CD4-positive, alpha-beta T cell (primary cell): Measurements from ENCODE around the gene NINJ1. TPM values are rescaled to one million over a fixed set of nuclear protein-coding genes. Genes with fewer than 3 reads are reported as not detected.

Source experiments
- ATAC-seq: fragments of 200-7000 bp; cut with Tn5 transposase; one replicate; pipeline ENCODE4 v1.10.0; 2022; ENCODE audit warnings: mild to moderate bottlenecking; ENCODE audit not compliant: poor library complexity
- CTCF ChIA-PET: fragments of 350-600 bp; sonication (Branson Sonifier 250); formaldehyde crosslinking; loops from one replicate; lab custom pipeline; 2021; ENCODE audit warnings: antibody characterized with exemption, inconsistent platforms; lab: Charles Lee
- POLR2A ChIA-PET: fragments of 350-600 bp; sonication (Branson Sonifier 250); formaldehyde crosslinking; loops from one replicate; lab custom pipeline; 2021; ENCODE audit warnings: antibody characterized with exemption, inconsistent platforms; lab: Charles Lee
- DNase-seq, 14 experiments: peaks; one replicate each; pipeline ENCODE4 v3.0.0-alpha.2; 2013 to 2020; ENCODE audit warnings: mixed read lengths in 2 of 14
- H3K27ac ChIP-seq, 2 donors: one replicate each; pipeline versions ENCODE4 v1.5.1 to v1.7.0; 2013; ENCODE audit warnings: low read length in 2 of 2, low read depth in 1 of 2, mild to moderate bottlenecking in 1 of 2
- H3K27me3 ChIP-seq, 2 experiments: 1 replicate in 1 of 2; 2 replicates in 1 of 2; pipeline versions ENCODE4 v1.6.1 to v1.7.0; 2013; ENCODE audit warnings: low read length in 2 of 2, control low read depth in 1 of 2, mild to moderate bottlenecking in 1 of 2, moderate library complexity in 1 of 2; ENCODE audit not compliant: insufficient read depth in 2 of 2, control insufficient read depth in 1 of 2
- H3K36me3 ChIP-seq: one replicate; pipeline ENCODE4 v1.6.1; 2013; ENCODE audit warnings: low read length, control low read depth; ENCODE audit not compliant: insufficient read depth
- H3K4me1 ChIP-seq: one replicate; pipeline ENCODE4 v1.6.1; 2013; ENCODE audit warnings: low read length, control low read depth; ENCODE audit not compliant: insufficient read depth
- H3K4me3 ChIP-seq: one replicate; pipeline ENCODE4 v1.5.1; 2013; ENCODE audit warnings: mild to moderate bottlenecking, low read length, moderate library complexity
- H3K9me3 ChIP-seq, 2 experiments: 1 replicate in 1 of 2; 2 replicates in 1 of 2; pipeline versions ENCODE4 v1.6.1 to v1.7.0; 2013; ENCODE audit warnings: low read length in 2 of 2, mild to moderate bottlenecking in 2 of 2, control low read depth in 1 of 2, moderate library complexity in 1 of 2; ENCODE audit not compliant: control insufficient read depth in 1 of 2, insufficient read depth in 1 of 2
- H3K27ac Mint-ChIP-seq: one replicate; pipeline ENCODE4 v1.8.0; 2020; ENCODE audit warnings: mixed read lengths
- H3K27me3 Mint-ChIP-seq: one replicate; pipeline ENCODE4 v1.8.0; 2021; ENCODE audit warnings: mixed read lengths
- H3K36me3 Mint-ChIP-seq: one replicate; pipeline ENCODE4 v1.8.0; 2021; ENCODE audit warnings: low read depth, mixed read lengths
- H3K4me1 Mint-ChIP-seq: one replicate; pipeline ENCODE4 v1.8.0; 2021; ENCODE audit warnings: low read depth, mixed read lengths
- H3K4me3 Mint-ChIP-seq: one replicate; pipeline ENCODE4 v1.8.0; 2020; ENCODE audit warnings: mild to moderate bottlenecking, mixed read lengths
- H3K9me3 Mint-ChIP-seq: one replicate; pipeline ENCODE4 v1.8.0; 2020; ENCODE audit warnings: mixed read lengths
- CTCF ChIP-seq: fragments of 200-600 bp; IDR thresholded peaks from one replicate; pipeline ENCODE4 v1.8.0; 2022; ENCODE audit warnings: antibody characterized with exemption, mild to moderate bottlenecking
- intact Hi-C, 2 experiments: fragments of 100-400 bp; cut with DNase I in 1 of 2; cut with micrococcal nuclease in 1 of 2; formaldehyde crosslinking; loops; one replicate each; pipeline versions ENCODE4 v1.15.1 to v1.9.0; 2023 to 2025; cut with DNase I, micrococcal nuclease
- total RNA-seq, 174 experiments: library from RNA in 2 of 174; stranded (reverse) in 2 of 174; gene quantifications; one replicate each; pipeline ENCODE4 v1.2.3 and lab custom pipeline; 2021 to 2026

The NINJ1 gene
- total RNA-seq, 2 experiments from 2014 or later: 87.8 to 87.9 TPM

- Histone ChIP-seq H3K4me1 (peaks cover 75% of the 10 kb centered on the region), H3K27ac (peak overlapping the region; percentile 94 to 95), H3K4me3 (peak overlapping the region; percentile 62), H3K9me3 (peaks cover 0 to 12% of the 10 kb centered on the region in 2 experiments), H3K27me3 (no peaks in the 10 kb centered on the region), H3K36me3 (no peaks in the 10 kb centered on the region)
- CTCF ChIA-PET: interaction anchor here (1.1 to 3.9 kb wide), 5 partner anchors 12 to 109 kb away, joined by 3 to 22 read pairs (median 4); no protein-coding TSS in a partner anchor
- peaks cover 78% of the 10 kb centered on the region for H3K4me1 Mint-ChIP-seq
- TF ChIP-seq CTCF: no peak
- no peaks in the 10 kb centered on the region for H3K27me3 Mint-ChIP-seq
- H3K9me3 Mint-ChIP-seq: no peaks in the 10 kb centered on the region
- H3K4me3 Mint-ChIP-seq: peak overlapping the region; percentile 95
- H3K36me3 Mint-ChIP-seq: peaks cover 21% of the 10 kb centered on the region
- ATAC-seq (peak; percentile 81), DNase-seq (peak; percentile 100)
- intact Hi-C loops: loop anchor here (1.0 to 5.0 kb wide), 7 partner anchors 31 to 357 kb away; partner anchors contain the start of genes NINJ1 (in 2 of the 2), BICD2 (in 1 of the 2) and FAM120AOS (in 1 of the 2)
- POLR2A ChIA-PET: interaction anchor here (0.8 to 4.6 kb wide), 23 partner anchors 8 to 470 kb away, joined by 3 to 35 read pairs (median 5); partner anchors contain the start of gene NINJ1
- peak overlapping the region; percentile 99 for H3K27ac Mint-ChIP-seq
These were observed 38.6 kb downstream of the NINJ1 start for GRCh38 chr9:93095205-93096130.

GRCh38 chr9:93094658-93095204 is 39.3 kb downstream of the NINJ1 start:
- H3K9me3 ChIP-seq: peaks cover 0 to 12% of the 10 kb centered on the region in 2 experiments
- Mint-ChIP-seq H3K27ac (peak overlapping the region; percentile 99), H3K4me3 (peak overlapping the region; percentile 95), H3K9me3 (no peaks in the 10 kb centered on the region), H3K4me1 (peaks cover 79% of the 10 kb centered on the region), H3K27me3 (no peaks in the 10 kb centered on the region), H3K36me3 (peaks cover 24% of the 10 kb centered on the region)
- H3K27me3 ChIP-seq: no peaks in the 10 kb centered on the region
- peak overlapping the region; percentile 94 to 95 for H3K27ac ChIP-seq
- POLR2A ChIA-PET: interaction anchor here (0.8 to 4.6 kb wide), 20 partner anchors 8 to 471 kb away, joined by 3 to 35 read pairs (median 8); partner anchors contain the start of gene NINJ1
- H3K4me1 ChIP-seq: peaks cover 70% of the 10 kb centered on the region
- DNase-seq (peak in 4 of 14 experiments; percentile 32 to 65 (median 48)), ATAC-seq (no peak)
- intact Hi-C loops: loop anchor here (1.0 to 5.0 kb wide), 5 partner anchors 30 to 332 kb away; partner anchors contain the start of gene BICD2 (in 1 of the 2)
- H3K4me3 ChIP-seq: peak overlapping the region; percentile 62
- no peak for TF ChIP-seq CTCF
- CTCF ChIA-PET: interaction anchor here (1.3 kb wide), 1 partner anchor 27 kb away, joined by 4 read pairs; no protein-coding TSS in a partner anchor
- H3K36me3 ChIP-seq: no peaks in the 10 kb centered on the region
